Breast epithelium (tissue), 3 donors: ENCODE results near the gene DNAH7.

Experiments
- POLR2A ChIP-seq: fragments of 450-650 bp; IDR thresholded peaks from one replicate; pipeline ENCODE4 v1.6.1; 2016; ENCODE audit warnings: antibody characterized with exemption, mild to moderate bottlenecking, moderate library complexity
- POLR2AphosphoS5 ChIP-seq, 3 donors: sonication (generic); formaldehyde crosslinking; IDR thresholded peaks; one replicate each; pipeline ENCODE4 v1.6.1; 2017; ENCODE audit warnings: antibody characterized with exemption in 3 of 3

DNA sequence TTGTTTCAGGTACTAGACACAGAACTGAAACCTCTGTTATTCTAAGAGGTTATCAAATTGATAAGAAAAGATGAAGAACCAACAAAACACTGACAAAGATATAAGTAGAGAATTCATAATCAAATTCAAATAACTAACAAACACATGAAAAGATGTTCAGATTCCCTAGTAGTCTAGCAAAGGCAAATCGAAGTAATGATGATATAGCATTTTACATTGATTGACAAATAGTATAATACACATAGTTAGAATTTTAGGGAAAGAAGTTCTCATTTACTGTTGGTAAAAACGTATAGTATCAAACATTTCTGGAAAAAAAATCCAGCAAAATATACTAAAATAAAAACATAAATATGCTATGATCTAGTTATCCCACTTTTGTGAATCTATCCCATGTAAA lies 50.6 kb downstream of the DNAH7 start:
- TF ChIP-seq POLR2AphosphoS5 (IDR thresholded peaks at IDR 0.05): no peak
- TF ChIP-seq POLR2A: no peak
